GM19324 (cell line): ENCODE results near the gene MRPL44.

ENCODE experiments used
- ATAC-seq: cut with Tn5 transposase; IDR thresholded peaks from one replicate; pipeline ENCODE4 v1.9.1; 2021; ENCODE audit warnings: mild to moderate bottlenecking, moderate library complexity; ENCODE audit not compliant: unreplicated experiment, low FRiP score

Gene MRPL44

DNA sequence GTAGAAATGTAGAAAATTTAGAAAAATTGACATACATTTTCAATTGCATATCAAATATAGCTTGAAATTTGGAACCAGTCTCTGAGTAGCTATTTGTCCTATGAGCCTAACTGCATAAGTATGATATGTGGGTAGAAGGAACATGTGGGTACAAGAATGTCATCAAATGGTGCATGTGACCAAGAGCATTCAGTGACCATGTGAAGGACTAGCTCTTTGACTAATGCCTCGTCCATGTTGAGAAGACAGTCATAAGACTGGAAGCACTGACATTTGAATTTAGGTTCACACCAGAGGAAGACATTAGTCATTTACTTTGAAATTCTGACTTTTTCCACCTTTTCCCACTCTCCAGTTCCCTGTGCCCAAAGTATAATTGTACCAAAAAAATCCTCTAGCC lies 12.6 kb downstream of the MRPL44 start:
- ATAC-seq = no peak

DNA sequence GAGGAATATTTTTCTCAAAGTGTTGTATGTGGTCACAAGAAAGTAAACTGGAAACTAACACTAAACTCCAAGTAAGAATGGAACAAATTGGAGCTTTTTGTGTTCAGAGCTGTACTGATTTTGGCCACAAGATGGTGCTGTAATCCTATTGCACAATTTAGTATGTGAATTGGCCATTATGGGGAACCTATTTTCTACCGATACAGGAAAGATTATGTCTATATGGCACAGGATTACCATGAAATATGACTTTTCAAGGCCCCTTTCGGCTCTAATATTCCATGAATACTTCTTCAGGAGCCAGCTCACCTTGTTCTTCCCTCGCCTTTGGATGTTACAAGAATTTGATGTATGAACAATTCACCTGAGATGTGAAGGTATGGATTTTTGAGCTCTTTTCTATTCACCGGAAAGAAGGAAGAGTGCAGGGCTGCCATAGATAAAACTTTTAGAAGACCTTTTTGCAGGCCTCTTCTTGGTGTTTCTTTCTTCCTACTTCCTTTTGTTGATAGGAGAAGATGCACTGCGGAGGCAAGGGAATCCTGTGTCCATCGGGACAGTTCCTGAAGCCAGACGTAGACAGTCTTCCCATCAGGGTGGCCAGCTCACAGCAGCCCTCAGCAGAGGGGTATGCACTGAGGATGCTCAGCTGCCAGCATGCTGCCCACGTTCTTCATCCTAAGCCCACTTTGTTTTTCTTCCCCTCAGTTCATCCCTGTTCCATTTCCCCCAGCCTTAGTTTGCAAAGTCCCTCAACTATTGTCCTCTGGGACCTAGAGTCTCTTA lies 13.3 kb downstream of the MRPL44 start:
- ATAC-seq = no peak

GRCh38 chr2:223971731-223972130 lies 14.5 kb downstream of the MRPL44 start:
- no peak for ATAC-seq

DNA sequence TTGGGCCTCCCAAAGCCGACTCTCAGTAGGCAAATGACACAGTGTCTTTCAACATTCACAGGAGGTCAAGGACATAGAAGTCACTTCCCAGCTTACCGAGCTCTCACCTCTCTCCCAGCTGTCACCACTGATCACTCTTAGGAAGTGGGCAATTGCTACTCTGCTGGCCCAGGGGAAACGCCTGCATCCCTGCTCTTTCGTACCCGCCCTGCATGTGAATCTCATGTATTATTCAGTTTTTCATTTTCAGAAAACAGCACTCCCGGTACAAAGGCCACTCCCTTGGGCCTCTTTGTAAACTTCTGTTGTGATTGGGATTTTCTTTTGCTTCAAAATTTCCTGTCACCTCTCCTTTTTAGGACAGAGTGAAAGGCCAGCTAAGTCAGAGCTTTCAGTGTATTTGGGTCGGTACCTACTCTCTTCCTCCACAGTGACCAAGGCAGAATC lies 15.4 kb downstream of the MRPL44 start:
- no peak for ATAC-seq

- no peak for ATAC-seq
Observed at GRCh38 chr2:223973606-223974005, 16.3 kb downstream of the MRPL44 start.

DNA sequence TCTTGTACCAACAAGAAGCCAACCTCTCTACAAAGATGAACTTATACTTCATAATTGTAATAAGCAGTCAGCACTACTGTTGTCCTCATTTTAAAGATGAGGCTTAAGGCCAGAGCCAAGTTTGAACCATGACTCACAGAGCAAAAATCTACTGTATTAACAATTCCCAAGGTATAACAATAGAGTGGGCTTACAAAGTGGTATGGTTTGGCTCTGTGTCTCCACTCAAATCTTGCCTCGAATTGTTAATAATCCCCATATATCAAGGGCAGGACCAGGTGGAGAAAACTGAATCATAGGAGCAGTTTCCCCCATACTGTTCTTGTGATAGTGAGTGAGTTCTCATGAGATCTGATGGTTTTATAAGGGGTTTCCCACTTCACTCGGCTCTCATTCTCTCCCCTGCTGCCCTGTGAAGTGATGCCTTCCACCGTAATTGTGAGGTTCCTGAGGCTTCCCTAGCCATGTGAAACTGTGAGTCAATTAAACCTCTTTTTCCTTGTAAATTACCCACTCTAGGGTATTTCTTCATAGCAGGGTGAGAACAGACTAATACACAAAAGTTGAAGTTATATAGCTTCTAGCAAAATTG lies 19.5 kb downstream of the MRPL44 start:
- ATAC-seq = no peak

DNA sequence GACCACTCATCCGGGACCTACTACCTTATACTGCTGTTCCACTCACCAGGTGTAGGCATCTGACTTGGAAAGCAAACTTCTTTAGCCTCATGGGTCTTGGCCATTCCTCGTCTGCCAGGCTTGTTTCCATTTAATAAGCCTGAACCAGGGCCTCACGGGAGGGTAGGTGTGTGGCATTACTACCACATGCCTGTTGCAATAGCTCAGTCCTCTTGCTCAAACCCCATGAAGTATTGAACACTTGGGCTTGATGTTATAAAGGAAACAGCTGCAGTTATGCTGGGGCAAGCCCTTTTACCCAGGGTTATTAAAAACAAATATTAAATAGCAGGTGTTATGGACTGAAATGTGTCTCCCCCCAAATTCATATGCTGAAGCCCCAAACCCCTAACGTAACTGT lies 21.2 kb downstream of the MRPL44 start:
- no peak for ATAC-seq

GRCh38 chr2:223979730-223980396 lies 22.6 kb downstream of the MRPL44 start:
- no peak for ATAC-seq

DNA sequence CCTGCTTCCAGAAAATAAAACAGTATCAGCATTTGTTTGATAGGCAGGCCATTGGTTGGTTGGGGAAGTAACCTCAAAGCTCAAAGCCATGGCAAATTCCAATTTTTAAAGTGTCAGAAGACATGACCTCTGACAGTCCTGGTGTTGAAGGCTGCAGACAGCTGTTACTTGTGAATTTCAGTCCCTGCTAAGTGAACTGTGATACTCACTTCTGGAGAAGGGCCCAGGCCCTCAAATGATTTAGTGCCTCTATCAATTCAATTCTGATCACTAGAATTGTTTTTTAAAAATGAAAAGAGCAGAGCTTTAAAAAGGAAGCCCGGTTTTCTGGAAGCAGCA lies 23.1 kb downstream of the MRPL44 start:
- ATAC-seq = no peak

- no peak for ATAC-seq
Observed at GRCh38 chr2:223980803-223981202, 23.5 kb downstream of the MRPL44 start.

DNA sequence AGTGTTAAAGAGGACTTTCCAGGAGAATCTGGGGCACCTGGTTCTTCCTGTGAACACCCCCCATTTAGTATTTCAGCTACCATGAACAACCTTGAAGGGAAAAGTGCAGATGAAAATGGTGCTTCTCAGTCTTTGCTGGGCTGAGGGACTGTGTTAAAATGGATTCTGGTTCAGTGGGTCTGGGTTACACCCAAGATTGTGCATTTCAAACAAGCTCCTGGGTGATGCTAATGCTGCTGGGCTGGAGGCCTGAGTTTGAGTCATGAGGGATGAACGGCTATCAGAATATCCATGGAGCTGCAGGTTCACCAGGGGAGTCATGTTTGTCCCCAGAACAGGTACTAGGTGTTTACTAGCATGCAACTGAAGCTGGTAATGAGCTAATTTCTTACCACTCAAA lies 24.0 kb downstream of the MRPL44 start:
- no peak for ATAC-seq

DNA sequence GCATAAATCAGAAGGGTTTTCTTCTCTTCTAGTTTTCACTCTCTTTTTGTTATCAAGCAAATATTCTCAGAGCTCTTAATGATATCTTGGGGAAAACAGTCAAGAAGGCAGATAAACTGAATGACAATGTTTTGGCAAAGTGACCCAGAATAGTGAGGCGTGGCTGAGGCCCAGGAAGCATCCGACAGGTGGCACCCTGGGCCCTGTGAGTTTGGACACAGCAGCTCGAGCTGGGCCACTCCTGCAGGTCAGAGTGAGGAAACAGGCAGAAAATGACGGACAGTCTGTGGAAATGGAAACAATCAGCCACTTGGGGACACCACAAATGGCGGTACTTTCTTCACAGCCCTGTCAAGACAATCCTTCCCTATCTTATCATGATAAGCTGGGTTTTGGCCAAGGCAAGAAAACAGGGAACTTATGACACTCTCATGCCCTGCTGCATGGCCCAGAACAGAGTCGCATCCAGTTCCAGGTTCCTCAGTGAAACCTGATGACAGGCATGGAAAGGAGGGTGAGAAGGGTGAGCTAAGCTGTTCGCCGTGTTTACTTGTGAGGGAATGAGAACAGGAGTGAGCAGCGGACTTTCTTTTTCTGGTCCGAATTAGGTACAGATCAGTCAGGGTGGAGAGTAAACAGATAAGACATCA lies 32.1 kb downstream of the MRPL44 start:
- ATAC-seq = no peak

- ATAC-seq = no peak
Observed at GRCh38 chr2:223989856-223990232, 32.6 kb downstream of the MRPL44 start.

GRCh38 chr2:223991611-223992010 lies 34.3 kb downstream of the MRPL44 start:
- no peak for ATAC-seq

- ATAC-seq = peak; percentile 60
Observed at GRCh38 chr2:223993634-223994232, 36.5 kb downstream of the MRPL44 start.

DNA sequence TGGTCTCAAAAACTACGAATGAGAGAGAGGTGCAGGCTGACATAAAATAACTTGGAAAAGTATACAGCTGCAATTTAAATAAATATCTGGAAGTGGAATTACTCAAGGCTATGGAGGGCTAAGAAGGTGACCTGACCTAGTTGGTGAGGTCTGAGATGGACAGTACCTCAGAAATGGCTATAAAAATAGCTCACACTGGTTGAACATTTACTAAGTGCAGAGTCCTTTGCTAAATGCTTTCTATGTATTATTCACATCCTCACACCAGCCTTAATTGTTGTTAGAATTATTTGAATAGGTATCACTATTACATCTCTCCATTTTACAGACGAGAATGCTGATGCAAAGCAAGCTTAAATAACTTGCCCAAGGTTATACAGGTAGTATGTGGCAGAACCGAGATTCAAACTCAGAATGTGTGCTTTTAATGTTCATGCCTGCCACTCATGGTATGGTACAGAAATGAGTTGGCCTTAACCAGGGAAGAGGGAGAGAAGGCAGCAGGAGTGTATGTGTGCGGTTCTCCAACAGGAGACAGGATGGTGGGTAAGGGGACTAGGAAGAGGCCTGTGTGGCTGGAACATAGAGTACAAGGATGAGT lies 37.4 kb downstream of the MRPL44 start:
- no peak for ATAC-seq

GRCh38 chr2:223995569-223995968 lies 38.3 kb downstream of the MRPL44 start:
- no peak for ATAC-seq

GRCh38 chr2:223996391-223996790 lies 39.1 kb downstream of the MRPL44 start:
- no peak for ATAC-seq

GRCh38 chr2:223997938-223998337 lies 40.7 kb downstream of the MRPL44 start:
- ATAC-seq = no peak

DNA sequence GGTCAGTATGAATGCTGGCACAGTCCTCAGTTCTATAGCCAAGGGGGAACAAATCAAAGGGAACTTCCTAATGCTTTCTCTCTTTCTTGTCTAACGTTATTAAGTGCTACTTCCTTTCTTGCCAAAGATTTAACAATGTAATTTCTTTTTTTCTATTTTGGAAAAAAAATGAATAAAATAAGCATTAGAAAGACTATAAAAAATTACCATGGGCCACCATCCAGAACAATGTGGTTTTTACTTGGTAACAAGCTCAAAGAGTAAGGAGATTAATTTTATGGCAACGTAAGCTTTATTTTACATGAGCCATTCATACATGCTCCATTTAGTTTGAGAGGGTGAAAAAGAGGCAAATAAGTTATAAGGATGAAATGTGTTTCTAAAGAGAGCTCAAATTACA lies 41.7 kb downstream of the MRPL44 start:
- no peak for ATAC-seq

DNA sequence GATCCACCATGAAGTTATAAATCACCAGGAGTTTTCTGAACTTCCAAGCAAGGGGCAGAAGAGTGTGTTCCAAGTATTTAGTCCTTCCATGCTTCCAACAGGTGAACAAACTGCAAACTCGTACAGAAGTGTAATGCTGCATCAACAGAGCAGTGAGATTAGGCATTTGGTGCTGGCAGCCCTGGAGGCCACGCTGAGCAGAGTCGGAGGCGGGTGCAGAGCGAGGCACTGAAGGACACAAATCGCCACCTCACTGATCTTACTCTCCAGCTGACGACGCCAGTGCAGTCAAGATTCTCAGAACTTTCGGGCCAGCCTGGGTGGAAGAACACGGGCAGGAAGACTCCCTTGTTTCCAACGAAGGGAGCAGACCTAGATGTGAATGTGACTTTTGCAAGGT lies 42.6 kb downstream of the MRPL44 start:
- ATAC-seq = no peak
